Activated CD4-positive, alpha-beta T cell treated with anti-CD3 and anti-CD28 coated beads, Interleukin-2, amount 10 ng/mL, durations not matched to agents 7 days and 5 days (primary cell): ENCODE results near the gene GSTA4. TPM values are rescaled to one million over a fixed set of nuclear protein-coding genes. Genes with fewer than 3 reads are reported as not detected.

ENCODE experiments used
- CTCF ChIA-PET: fragments of 350-600 bp; sonication (Branson Sonifier 250); formaldehyde crosslinking; loops from one replicate; lab custom pipeline; 2021; ENCODE audit warnings: antibody characterized with exemption; lab: Charles Lee
- POLR2A ChIA-PET: fragments of 350-600 bp; sonication (Branson Sonifier 250); formaldehyde crosslinking; loops from one replicate; lab custom pipeline; 2021; ENCODE audit warnings: antibody characterized with exemption; lab: Charles Lee
- DNase-seq: peaks from one replicate; pipeline ENCODE4 v3.0.0-alpha.2; 2020
- H3K27ac Mint-ChIP-seq: one replicate; pipeline ENCODE4 v1.8.0; 2021; ENCODE audit warnings: mild to moderate bottlenecking, moderate library complexity, mixed read lengths
- H3K27me3 Mint-ChIP-seq: one replicate; pipeline ENCODE4 v1.8.0; 2021; ENCODE audit warnings: mixed read lengths
- H3K36me3 Mint-ChIP-seq: one replicate; pipeline ENCODE4 v1.8.0; 2021; ENCODE audit warnings: low read depth, mixed read lengths
- H3K4me1 Mint-ChIP-seq: one replicate; pipeline ENCODE4 v1.8.0; 2021; ENCODE audit warnings: mixed read lengths
- H3K4me3 Mint-ChIP-seq: one replicate; pipeline ENCODE4 v1.8.0; 2021; ENCODE audit warnings: mild to moderate bottlenecking, moderate library complexity, mixed read lengths
- H3K9me3 Mint-ChIP-seq: one replicate; pipeline ENCODE4 v1.8.0; 2021; ENCODE audit warnings: mixed read lengths
- total RNA-seq, 2 experiments: library from RNA; stranded (reverse); gene quantifications; one replicate each; pipeline ENCODE4 v1.2.3, GENCODE V29; 2021

Gene GSTA4
- total RNA-seq, 2 experiments from 2014 or later, result 4.8 to 6.1 TPM

DNA sequence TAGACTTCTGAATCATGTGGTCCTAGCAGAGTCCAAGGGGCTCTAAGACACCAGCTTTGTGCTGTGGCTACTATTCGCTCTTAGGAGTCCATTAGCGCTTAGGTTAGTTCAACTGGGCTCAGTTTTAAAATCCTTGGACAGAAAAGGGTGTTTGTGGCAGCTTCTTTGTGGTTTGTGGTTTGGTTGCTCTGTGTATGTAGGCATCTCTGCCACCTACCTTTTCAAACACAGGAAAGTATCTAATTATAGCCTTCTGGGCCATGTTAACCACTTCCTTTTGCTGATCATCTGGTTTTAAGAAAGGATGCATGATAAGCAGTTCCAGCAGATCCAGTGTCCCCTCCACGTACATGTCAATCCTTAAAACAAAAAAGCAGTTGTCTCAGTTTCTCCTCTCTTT is 10.8 kb downstream of the GSTA4 start:
- Mint-ChIP-seq H3K4me3 (peak overlapping the region; percentile 45), H3K27me3 (peaks cover 21% of the 10 kb centered on the region), H3K36me3 (peaks cover 12% of the 10 kb centered on the region), H3K4me1 (peaks cover 39% of the 10 kb centered on the region), H3K9me3 (no peaks in the 10 kb centered on the region), H3K27ac (peak overlapping the region; percentile 62)
- peak; percentile 75 for DNase-seq
- ChIA-PET CTCF (interaction anchor here (1.0 to 3.7 kb wide), 3 partner anchors 10 to 16 kb away, joined by 3 to 19 read pairs (median 4); partner anchors contain the start of gene GSTA4), POLR2A (interaction anchor here (1.1 kb wide), 2 partner anchors 9 to 10 kb away, joined by 3 to 4 read pairs; no protein-coding TSS in a partner anchor)

DNA sequence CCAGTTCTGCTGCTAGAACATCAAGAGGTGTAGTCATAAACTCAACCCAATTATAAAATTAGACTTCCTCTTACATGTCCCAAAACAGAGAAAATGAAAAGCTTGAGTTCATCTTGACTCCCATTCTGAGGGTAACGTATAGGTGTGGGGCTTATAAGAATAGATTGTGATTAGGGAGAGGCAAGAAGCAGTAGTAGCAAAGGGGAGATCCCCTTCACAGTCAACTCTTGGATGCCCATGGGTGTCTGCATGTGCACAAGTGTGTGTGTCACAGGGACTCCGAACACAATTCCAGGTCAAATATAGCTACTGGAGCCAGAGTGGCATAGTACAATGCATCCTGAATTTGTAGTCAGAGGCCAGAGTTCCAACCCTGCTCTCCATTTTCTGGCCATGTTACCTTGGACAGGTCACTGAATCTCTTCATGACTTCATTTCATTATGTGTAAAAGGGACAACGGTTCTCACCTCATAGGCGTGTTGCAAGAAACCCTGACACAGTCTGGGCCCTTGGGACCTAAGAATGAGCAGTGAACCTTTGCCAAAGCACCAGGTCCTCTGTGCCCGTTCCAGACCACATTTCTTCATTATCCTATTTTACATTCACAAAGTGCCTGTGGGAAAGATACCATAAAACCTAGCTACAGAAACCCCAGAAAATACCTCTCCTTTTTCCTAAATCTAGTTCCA is 11.8 kb downstream of the GSTA4 start:
- POLR2A ChIA-PET, result interaction anchor here (1.1 kb wide), 1 partner anchor 11 kb away, joined by 3 read pairs; no protein-coding TSS in a partner anchor
- H3K4me3 Mint-ChIP-seq, result no peak overlapping the region

DNA sequence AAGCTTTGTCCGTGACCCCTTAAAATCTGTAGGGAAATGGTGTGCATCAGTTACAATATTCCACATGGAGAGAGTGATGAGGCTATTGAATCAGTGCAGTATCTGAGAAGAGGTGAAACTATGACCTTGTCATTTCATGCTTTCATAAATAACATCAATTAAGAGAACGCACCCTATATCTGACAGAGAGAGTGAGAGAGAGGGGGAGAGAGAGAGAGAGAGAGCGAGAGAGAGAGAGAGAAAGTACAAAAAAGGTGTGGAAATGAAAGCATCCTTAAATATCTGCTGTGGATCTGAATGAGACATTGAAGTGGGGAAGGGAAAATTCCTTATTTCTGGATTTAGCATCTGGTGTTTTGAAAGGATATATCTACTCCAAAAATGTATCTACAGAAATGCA is 12.4 kb downstream of the GSTA4 start:
- CTCF ChIA-PET, result interaction anchor here (0.5 to 3.7 kb wide), 4 partner anchors 12 to 54 kb away, joined by 3 to 19 read pairs (median 5); partner anchors contain the start of gene GSTA4

More for the DNA sequence above, 11.8 kb downstream of the GSTA4 start:
- no peak for DNase-seq
- Mint-ChIP-seq H3K9me3 (no peaks in the 10 kb centered on the region), H3K4me1 (peaks cover 39% of the 10 kb centered on the region), H3K27ac (peak overlapping the region; percentile 62), H3K27me3 (peaks cover 23% of the 10 kb centered on the region), H3K36me3 (peaks cover 12% of the 10 kb centered on the region)
- CTCF ChIA-PET, result interaction anchor here (0.5 to 3.7 kb wide), 4 partner anchors 11 to 55 kb away, joined by 4 to 19 read pairs (median 5); partner anchors contain the start of gene GSTA4

DNA sequence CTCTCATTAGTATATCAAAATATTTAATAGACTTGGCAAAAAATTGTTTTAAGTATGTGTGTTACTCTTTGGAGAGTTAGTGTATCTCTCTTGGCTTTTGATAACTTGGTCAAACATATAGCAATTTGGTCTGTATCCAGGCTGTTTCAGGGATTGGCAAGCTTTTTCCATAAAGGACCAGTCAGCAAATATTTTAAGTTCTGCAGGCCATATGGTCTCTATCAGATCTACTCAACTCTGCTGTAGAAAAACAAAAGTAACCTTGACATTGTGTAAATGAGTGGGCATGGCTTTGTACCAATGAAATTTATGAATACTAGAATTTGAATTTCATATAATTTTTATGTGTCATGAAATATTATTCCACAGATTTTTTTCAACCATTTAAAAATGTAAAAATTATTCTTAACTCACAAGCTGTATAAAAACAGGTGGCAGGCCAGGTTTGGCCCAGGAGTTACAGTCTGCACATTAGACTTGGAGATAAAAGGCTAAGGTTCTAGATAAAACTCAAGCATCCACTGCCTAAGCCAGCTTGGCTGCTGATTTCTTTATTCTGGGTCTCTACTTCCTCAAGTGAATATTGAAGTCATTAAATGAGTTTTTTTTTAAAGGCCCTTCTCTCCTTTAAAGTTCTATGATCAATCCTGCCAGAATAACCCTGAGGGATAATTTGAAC is 13.7 kb downstream of the GSTA4 start:
- CTCF ChIA-PET, result interaction anchor here (1.0 to 1.2 kb wide), 2 partner anchors 14 kb away, joined by 3 read pairs; partner anchors contain the start of gene GSTA4

More for the DNA sequence above, 12.4 kb downstream of the GSTA4 start:
- DNase-seq, result no peak
- Mint-ChIP-seq H3K36me3 (peaks cover 12% of the 10 kb centered on the region), H3K27me3 (peaks cover 20% of the 10 kb centered on the region), H3K4me1 (peaks cover 39% of the 10 kb centered on the region), H3K27ac (no peak overlapping the region), H3K4me3 (no peak overlapping the region), H3K9me3 (no peaks in the 10 kb centered on the region)
- POLR2A ChIA-PET, result no interaction called here

DNA sequence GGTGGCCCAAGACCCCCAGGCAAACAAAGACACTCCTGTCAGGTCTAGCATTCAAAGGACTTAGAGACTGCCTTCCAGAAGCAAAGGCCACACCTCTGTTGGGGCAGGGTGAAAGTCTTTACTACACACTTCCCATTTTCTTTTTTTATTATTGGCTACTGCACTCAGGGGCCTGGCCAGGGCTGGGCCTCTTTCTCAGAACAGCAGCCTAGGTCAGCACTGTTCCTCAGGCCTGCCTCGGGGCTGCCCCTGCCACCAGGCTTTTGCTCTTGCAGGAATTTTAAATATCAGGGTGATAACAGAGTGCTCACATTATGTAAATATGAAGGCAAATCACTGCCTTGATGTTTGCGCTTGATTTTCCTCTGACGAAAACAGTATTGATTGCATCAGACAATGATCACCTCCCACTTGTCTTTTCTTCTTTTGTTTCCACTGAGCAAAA is 18.5 kb downstream of the GSTA4 start:
- no peak for DNase-seq
- H3K27ac Mint-ChIP-seq, result no peak overlapping the region
- ChIA-PET POLR2A (no interaction called here), CTCF (no interaction called here)
- peaks cover 7% of the 10 kb centered on the region for H3K27me3 Mint-ChIP-seq
- no peaks in the 10 kb centered on the region for H3K9me3 Mint-ChIP-seq
- H3K4me1 Mint-ChIP-seq, result peaks cover 15% of the 10 kb centered on the region
- H3K4me3 Mint-ChIP-seq, result no peak overlapping the region
- H3K36me3 Mint-ChIP-seq, result no peaks in the 10 kb centered on the region

More for the DNA sequence above, 13.7 kb downstream of the GSTA4 start:
- no peak overlapping the region for H3K4me3 Mint-ChIP-seq
- H3K4me1 Mint-ChIP-seq, result peaks cover 46% of the 10 kb centered on the region
- no peak overlapping the region for H3K27ac Mint-ChIP-seq
- H3K9me3 Mint-ChIP-seq, result no peaks in the 10 kb centered on the region
- peaks cover 12% of the 10 kb centered on the region for H3K36me3 Mint-ChIP-seq
- DNase-seq, result no peak
- POLR2A ChIA-PET, result no interaction called here
- H3K27me3 Mint-ChIP-seq, result peaks cover 17% of the 10 kb centered on the region

DNA sequence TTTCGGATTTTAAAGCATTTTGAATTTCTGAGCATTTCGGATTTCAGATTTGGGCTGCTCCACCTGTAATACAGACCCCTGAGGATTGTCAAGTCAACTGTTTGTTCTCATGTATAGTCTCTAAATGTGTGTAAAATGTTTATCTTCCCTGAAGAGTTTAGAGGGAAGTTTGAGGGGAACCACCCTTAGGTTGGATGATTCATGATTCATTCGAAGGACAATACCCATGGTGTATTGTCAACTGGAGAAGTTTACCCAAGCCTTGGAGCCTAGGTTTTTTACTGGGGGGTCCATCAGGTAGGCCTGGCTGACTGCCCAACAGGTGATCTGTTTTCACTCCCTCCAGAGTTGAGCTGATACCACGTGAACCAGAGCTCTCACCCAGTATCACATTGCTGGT is 18.9 kb downstream of the GSTA4 start:
- H3K4me3 Mint-ChIP-seq, result no peak overlapping the region
- H3K4me1 Mint-ChIP-seq, result peaks cover 15% of the 10 kb centered on the region
- ChIA-PET CTCF (no interaction called here), POLR2A (no interaction called here)
- peaks cover 7% of the 10 kb centered on the region for H3K27me3 Mint-ChIP-seq
- H3K36me3 Mint-ChIP-seq, result no peaks in the 10 kb centered on the region
- H3K27ac Mint-ChIP-seq, result no peak overlapping the region
- no peaks in the 10 kb centered on the region for H3K9me3 Mint-ChIP-seq
- DNase-seq, result no peak

DNA sequence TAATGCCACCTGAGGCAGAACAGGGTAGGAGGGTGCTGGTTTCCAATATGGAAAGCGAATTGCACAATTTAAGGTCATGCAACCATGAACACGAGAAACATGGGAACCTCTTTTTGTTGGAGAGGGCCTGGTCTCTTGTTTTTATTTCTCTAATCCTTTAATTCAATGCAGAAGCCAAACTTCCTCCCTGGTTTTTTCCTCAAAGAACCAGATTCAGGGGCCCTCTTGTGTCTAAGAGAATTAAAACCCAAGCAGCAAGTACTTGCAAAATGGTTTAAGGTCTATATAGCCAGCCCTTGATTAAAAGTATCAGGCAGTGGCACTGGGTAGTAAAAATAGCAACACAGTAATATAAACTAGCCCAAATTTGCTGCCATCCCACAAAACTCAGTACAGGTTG is 19.5 kb downstream of the GSTA4 start:
- no peaks in the 10 kb centered on the region for H3K9me3 Mint-ChIP-seq
- ChIA-PET CTCF (no interaction called here), POLR2A (no interaction called here)
- DNase-seq, result no peak
- H3K36me3 Mint-ChIP-seq, result no peaks in the 10 kb centered on the region
- H3K4me1 Mint-ChIP-seq, result peaks cover 14% of the 10 kb centered on the region
- peaks cover 6% of the 10 kb centered on the region for H3K27me3 Mint-ChIP-seq
- no peak overlapping the region for H3K4me3 Mint-ChIP-seq
- H3K27ac Mint-ChIP-seq, result no peak overlapping the region

DNA sequence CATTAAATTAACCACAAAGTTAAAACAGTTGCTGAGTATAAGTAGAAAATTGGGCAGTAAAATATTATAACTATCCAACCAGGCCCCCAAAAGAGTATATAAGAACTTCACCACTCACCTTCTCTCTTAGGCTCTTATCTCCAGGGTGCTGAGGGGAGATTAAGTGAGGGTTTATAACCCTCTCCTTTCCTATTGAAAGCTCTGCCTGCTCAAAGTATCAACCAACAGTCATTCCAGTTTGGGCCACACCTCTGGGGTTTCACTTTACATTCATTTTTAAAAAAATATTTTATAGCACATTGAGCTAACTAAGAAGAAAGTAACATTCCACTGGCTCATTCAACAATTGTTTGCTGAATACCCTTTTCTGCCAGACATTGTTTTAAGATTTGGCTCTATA is 22.1 kb downstream of the GSTA4 start:
- Mint-ChIP-seq H3K27ac (no peak overlapping the region), H3K4me1 (peaks cover 14% of the 10 kb centered on the region), H3K4me3 (no peak overlapping the region), H3K9me3 (no peaks in the 10 kb centered on the region), H3K27me3 (no peaks in the 10 kb centered on the region), H3K36me3 (no peaks in the 10 kb centered on the region)
- ChIA-PET POLR2A (no interaction called here), CTCF (no interaction called here)
- no peak for DNase-seq

DNA sequence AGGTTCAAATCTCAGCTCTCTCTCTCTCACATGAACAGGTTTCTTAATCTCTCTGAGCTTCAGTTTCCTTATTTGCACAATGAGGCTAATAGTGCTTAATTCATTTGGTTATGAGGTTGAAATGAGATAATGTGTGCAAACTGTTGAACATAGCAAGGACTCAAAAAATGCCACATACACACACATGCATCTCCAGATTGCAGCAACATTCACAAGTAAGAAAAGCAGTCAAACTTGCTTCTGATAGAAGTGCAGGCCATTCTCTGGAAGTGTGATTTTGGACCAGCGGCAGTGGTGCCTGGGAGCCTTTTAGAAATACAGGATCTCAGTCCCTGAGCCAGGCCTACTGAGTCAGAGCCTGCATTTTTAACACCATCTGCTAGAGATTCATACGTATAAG is 25.7 kb downstream of the GSTA4 start:
- Mint-ChIP-seq H3K9me3 (no peaks in the 10 kb centered on the region), H3K27me3 (no peaks in the 10 kb centered on the region), H3K4me3 (no peak overlapping the region), H3K4me1 (no peaks in the 10 kb centered on the region), H3K36me3 (no peaks in the 10 kb centered on the region), H3K27ac (no peak overlapping the region)
- POLR2A ChIA-PET, result no interaction called here
- CTCF ChIA-PET, result no interaction called here
- no peak for DNase-seq

DNA sequence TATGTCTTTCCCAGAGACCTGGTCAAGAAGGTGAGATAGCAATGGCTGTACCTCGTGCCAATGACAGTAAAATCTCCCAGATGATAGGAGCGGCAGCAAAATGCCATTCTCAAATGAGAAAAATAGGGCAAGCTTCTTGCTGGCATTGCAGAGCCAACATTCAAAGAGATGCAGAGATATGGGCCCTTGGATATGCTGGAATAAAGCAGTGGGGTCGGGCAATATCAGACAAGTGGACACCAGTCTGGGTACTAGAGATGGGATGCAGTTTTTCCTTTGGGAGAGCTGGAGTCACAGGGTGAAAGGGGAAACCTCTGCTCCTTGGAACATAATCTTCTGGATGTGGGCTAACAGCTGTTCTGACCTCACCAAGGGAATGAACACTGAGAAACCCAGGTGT is 29.0 kb downstream of the GSTA4 start:
- Mint-ChIP-seq H3K4me3 (no peak overlapping the region), H3K36me3 (no peaks in the 10 kb centered on the region), H3K27ac (no peak overlapping the region), H3K27me3 (no peaks in the 10 kb centered on the region), H3K9me3 (no peaks in the 10 kb centered on the region), H3K4me1 (no peaks in the 10 kb centered on the region)
- ChIA-PET CTCF (no interaction called here), POLR2A (no interaction called here)
- no peak for DNase-seq

DNA sequence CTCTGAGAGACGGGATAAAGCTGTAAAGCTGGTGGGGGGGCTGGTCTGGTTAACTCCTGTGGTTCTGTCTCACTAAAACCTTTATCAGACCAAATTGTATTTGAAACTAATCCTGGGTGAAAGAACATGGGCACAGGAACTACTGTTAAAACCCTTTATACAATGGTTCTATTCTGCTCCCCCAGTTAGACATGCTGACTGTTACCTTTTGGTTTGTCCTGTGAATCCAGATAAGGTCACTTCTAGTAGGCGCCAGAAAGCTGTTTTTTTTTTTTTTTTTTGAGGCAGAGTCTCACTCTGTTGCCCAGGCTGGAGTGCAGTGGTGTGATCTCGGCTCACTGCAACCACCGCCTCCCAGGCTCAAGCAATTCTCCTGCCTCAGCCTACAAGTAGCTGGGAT is 29.7 kb downstream of the GSTA4 start:
- no peaks in the 10 kb centered on the region for H3K27me3 Mint-ChIP-seq
- no peak for DNase-seq
- H3K4me3 Mint-ChIP-seq, result no peak overlapping the region
- H3K9me3 Mint-ChIP-seq, result no peaks in the 10 kb centered on the region
- H3K36me3 Mint-ChIP-seq, result no peaks in the 10 kb centered on the region
- ChIA-PET POLR2A (no interaction called here), CTCF (no interaction called here)
- H3K27ac Mint-ChIP-seq, result no peak overlapping the region
- H3K4me1 Mint-ChIP-seq, result no peaks in the 10 kb centered on the region

DNA sequence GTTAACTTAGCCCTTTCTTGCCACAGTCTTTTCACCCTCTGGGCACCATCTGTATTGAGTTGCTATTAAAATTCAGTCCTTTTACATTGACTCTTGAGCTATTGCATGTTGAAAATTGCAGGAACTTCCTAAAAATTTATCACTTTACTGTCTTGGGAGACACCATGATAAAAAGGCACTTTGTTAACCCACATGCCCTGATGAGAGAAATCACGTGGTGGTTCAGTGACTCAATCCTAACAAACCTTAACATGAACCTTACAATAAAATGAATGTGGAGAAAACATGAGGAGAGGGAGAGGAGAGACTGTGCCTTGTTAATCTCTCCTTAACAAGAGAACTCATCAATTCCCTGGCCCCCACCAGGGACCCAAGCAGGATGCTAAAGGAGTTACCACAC is 30.8 kb downstream of the GSTA4 start:
- Mint-ChIP-seq H3K9me3 (no peaks in the 10 kb centered on the region), H3K4me3 (no peak overlapping the region), H3K36me3 (no peaks in the 10 kb centered on the region), H3K27ac (no peak overlapping the region), H3K27me3 (no peaks in the 10 kb centered on the region), H3K4me1 (no peaks in the 10 kb centered on the region)
- POLR2A ChIA-PET, result no interaction called here
- no peak for DNase-seq
- CTCF ChIA-PET, result no interaction called here

DNA sequence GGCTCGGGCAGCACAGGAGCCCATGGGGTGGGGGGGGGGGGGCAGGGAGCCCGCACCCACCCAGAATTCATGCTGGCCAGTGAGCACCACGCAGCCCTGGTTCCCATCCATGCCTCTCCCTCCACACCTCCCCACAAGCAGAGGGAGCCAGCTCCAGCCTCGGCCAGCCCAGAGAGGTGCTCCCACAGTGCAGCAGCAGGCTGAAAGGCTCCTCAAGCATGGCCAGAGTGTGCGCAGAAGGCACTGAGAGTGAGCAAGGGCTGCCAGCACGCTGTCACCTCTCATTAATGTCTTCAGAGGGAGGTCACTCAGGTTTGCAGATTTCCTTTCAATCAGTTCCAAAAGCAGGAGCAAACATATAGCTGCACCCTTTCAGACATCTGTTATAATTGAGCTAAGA is 32.4 kb downstream of the GSTA4 start:
- H3K9me3 Mint-ChIP-seq, result no peaks in the 10 kb centered on the region
- POLR2A ChIA-PET, result no interaction called here
- no peak overlapping the region for H3K27ac Mint-ChIP-seq
- no peaks in the 10 kb centered on the region for H3K4me1 Mint-ChIP-seq
- H3K4me3 Mint-ChIP-seq, result no peak overlapping the region
- no peak for DNase-seq
- H3K27me3 Mint-ChIP-seq, result no peaks in the 10 kb centered on the region
- no peaks in the 10 kb centered on the region for H3K36me3 Mint-ChIP-seq
- CTCF ChIA-PET, result no interaction called here
